ENCODE data around the gene GABRE. TPM values are rescaled to one million over a fixed set of nuclear protein-coding genes. Genes with fewer than 3 reads are reported as not detected.

Gene GABRE, protein sequence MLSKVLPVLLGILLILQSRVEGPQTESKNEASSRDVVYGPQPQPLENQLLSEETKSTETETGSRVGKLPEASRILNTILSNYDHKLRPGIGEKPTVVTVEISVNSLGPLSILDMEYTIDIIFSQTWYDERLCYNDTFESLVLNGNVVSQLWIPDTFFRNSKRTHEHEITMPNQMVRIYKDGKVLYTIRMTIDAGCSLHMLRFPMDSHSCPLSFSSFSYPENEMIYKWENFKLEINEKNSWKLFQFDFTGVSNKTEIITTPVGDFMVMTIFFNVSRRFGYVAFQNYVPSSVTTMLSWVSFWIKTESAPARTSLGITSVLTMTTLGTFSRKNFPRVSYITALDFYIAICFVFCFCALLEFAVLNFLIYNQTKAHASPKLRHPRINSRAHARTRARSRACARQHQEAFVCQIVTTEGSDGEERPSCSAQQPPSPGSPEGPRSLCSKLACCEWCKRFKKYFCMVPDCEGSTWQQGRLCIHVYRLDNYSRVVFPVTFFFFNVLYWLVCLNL
- total RNA-seq = 28.4 and 32.2 TPM in 2 replicates

DNA sequence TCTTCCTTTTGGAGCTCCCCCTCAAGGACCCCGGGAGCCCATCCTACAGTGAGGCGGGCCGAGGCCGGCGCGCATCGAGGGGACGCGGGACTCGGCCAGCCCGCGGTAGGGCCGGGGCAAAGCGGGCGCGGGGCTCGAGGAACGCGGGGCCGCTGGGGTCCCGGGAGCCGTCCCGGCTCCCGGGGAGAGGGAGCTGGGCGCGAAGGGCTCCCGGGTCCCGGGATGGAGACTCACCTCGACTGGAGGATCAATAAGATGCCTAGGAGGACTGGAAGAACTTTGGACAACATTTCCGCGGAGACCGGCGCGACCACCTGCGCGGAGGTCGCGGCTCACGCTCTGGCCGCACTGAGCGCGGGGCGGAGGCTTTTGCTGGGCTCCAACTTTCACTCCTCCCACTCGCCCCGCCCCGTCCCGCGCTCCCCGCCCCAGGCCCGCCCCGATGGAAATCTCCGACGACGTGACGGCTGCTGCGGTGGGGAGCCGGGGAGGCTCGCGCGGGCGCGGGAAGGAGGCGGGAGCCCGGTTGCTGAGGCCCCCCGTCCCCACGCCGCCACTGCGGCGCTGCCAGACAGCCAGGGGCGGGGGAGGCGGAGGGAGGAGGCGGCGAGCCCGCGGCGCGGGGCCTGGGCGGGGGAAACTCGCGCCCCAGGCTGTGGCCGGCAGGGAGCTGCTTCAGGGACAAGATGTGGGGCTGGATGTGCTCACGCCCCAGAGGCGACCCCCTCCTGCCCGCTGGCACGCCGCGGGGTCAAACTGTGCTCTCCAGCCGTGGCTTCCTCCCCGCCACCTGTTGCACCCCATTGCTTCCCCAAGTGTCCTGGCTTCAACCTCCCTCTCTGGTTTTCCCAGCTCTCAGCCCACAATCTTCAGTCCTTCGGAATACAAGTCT, at the start of gene GABRE:
Gene GABRE (minus strand): TSS at position 341 of the 892 bp plus-strand sequence. CDS start 51 bp downstream, at position 290.

DNA sequence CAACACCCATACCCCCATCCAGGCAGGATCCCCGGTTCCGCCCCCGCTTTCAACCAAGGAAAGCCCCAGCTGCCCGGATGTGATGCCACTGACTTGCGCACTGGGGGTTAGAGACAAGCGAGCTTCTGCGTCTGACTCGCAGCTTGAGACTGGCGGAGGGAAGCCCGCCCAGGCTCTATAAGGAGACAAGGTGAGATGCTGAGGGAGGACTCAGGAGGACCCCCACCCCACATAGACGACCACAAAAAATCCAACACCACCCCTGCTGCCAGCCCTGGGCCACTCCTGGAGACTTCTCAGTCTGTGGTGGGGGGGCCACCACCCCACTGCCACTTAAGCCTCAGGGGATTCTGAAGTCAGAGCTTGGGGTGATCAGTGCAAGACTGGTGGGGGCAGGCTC, 61.7 kb downstream of the GABRE start, which contains the start of gene MAGEA4:
Gene MAGEA4 (plus strand): TSS at position 110 of the 400 bp plus-strand sequence. CDS start 10,776 bp downstream, outside the sequence.

Other genes starting within 250 kb of the GABRE start
- not detected in 2 replicates for gene CNGA2, start 239.9 kb downstream of the GABRE start, total RNA-seq
- gene MAGEA4, start 61.8 kb downstream of the GABRE start, total RNA-seq = not detected in 2 replicates
- gene MAGEA10, start 163.9 kb upstream of the GABRE start, total RNA-seq = not detected in 2 replicates

All from dermis lymphatic vessel endothelial cell (primary cell).